H1 (cell line): Measurements from ENCODE around the gene PRKN. TPM values are rescaled to one million over a fixed set of nuclear protein-coding genes. Genes with fewer than 3 reads are reported as not detected.

ENCODE experiments used
- CTCF ChIA-PET: fragments of 300-600 bp; sonication (Branson Sonifier 250); formaldehyde crosslinking; loops from one replicate; lab custom pipeline; 2021; ENCODE audit not compliant: partially characterized antibody; lab: Charles Lee
- POLR2A ChIA-PET: fragments of 300-600 bp; sonication (Branson Sonifier 250); formaldehyde crosslinking; loops from one replicate; lab custom pipeline; 2021; ENCODE audit warnings: inconsistent platforms; ENCODE audit not compliant: partially characterized antibody; lab: Charles Lee
- DNase-seq, 2 experiments: peaks; one replicate each; pipeline versions ENCODE4 v3.0.0 to v3.0.0-alpha.2; 2010 to 2022; ENCODE audit warnings: low spot score in 2 of 2, low read depth in 1 of 2, mixed read lengths in 1 of 2
- FAIRE-seq: peaks from 2 replicates; lab custom pipeline; 2011; peaks lifted over from hg19 to GRCh38; lab: Jason Lieb, UNC
- H2AFZ ChIP-seq: 2 replicates; pipeline ENCODE4 v1.8.1; 2012; ENCODE audit warnings: low read length, inconsistent platforms
- H2AK5ac ChIP-seq: 2 replicates; pipeline ENCODE4 v1.6.1; 2013; ENCODE audit warnings: low read depth, low read length
- H2BK120ac ChIP-seq: replicated peaks from 2 replicates; pipeline ENCODE3; 2013; ENCODE audit warnings: low read depth, low read length, inconsistent platforms
- H2BK12ac ChIP-seq: 2 replicates; pipeline ENCODE4 v1.6.1; 2013; ENCODE audit warnings: low read depth, low read length
- H2BK15ac ChIP-seq: 2 replicates; pipeline ENCODE4 v1.6.1; 2013; ENCODE audit warnings: low read length
- H2BK20ac ChIP-seq: 2 replicates; pipeline ENCODE4 v1.6.1; 2013; ENCODE audit warnings: low read length
- H2BK5ac ChIP-seq: 2 replicates; pipeline ENCODE4 v1.6.1; 2013; ENCODE audit warnings: low read depth, low read length
- H3K14ac ChIP-seq: 2 replicates; pipeline ENCODE4 v1.6.1; 2013; ENCODE audit warnings: inconsistent platforms; ENCODE audit not compliant: insufficient read length
- H3K18ac ChIP-seq: 2 replicates; pipeline ENCODE4 v1.6.1; 2013; ENCODE audit warnings: low read length; ENCODE audit errors: extremely low read depth
- H3K23ac ChIP-seq: 2 replicates; pipeline ENCODE4 v1.6.1; 2013; ENCODE audit warnings: inconsistent platforms; ENCODE audit not compliant: insufficient read length
- H3K23me2 ChIP-seq: 2 replicates; pipeline ENCODE4 v1.6.1; 2013; ENCODE audit warnings: low read depth, low read length
- H3K27ac ChIP-seq: 2 replicates; pipeline ENCODE4 v1.6.1; 2011; ENCODE audit warnings: low read depth, low read length, inconsistent platforms
- H3K27me3 ChIP-seq, 4 experiments: replicated peaks in 1 of 4; 1 replicate in 1 of 4; 2 replicates in 3 of 4; pipeline versions ENCODE4 v1.6.1 to v1.8.1; 2011 to 2013; ENCODE audit warnings: low read length in 3 of 4, mild to moderate bottlenecking in 3 of 4, inconsistent platforms in 2 of 4, mixed read lengths in 2 of 4, moderate library complexity in 1 of 4; ENCODE audit not compliant: control insufficient read depth in 3 of 4, insufficient read depth in 3 of 4; ENCODE audit errors: extremely low read depth in 1 of 4
- H3K36me3 ChIP-seq, 4 experiments: 2 replicates each; pipeline versions ENCODE4 v1.6.1 to v1.8.1; 2011 to 2013; ENCODE audit warnings: mild to moderate bottlenecking in 4 of 4, low read length in 3 of 4, moderate library complexity in 2 of 4, control low read depth in 1 of 4, inconsistent platforms in 1 of 4; ENCODE audit not compliant: insufficient read depth in 4 of 4, control insufficient read depth in 2 of 4
- H3K4ac ChIP-seq: replicated peaks from 2 replicates; pipeline ENCODE3; 2013; ENCODE audit warnings: low read length, low read depth, mixed read lengths, inconsistent platforms; ENCODE audit not compliant: insufficient read length
- H3K4me1 ChIP-seq, 4 experiments: replicated peaks in 1 of 4; 1 replicate in 1 of 4; 2 replicates in 3 of 4; pipeline versions ENCODE4 v1.6.1 to v1.8.1; 2011 to 2013; ENCODE audit warnings: low read length in 3 of 4, inconsistent platforms in 2 of 4, mixed read lengths in 1 of 4; ENCODE audit not compliant: insufficient read depth in 4 of 4, control insufficient read depth in 3 of 4
- H3K4me2 ChIP-seq, 2 experiments: 2 replicates each; pipeline versions ENCODE4 v1.6.1 to v1.8.1; 2011 to 2013; ENCODE audit warnings: low read depth in 2 of 2, low read length in 2 of 2, control low read depth in 1 of 2, inconsistent platforms in 1 of 2, mild to moderate bottlenecking in 1 of 2; ENCODE audit not compliant: insufficient read depth in 1 of 2
- H3K4me3 ChIP-seq, 4 experiments: fragments of 200-600, 300-600 bp in 1 of 4; sonication (generic), shearing (Covaris generic), sonication (Bioruptor Twin) in 1 of 4; 2 replicates each; pipeline versions ENCODE4 v1.5.1 to v1.8.1; 2011 to 2016; ENCODE audit warnings: low read length in 4 of 4, low read depth in 3 of 4, control low read depth in 2 of 4, inconsistent platforms in 2 of 4, mild to moderate bottlenecking in 2 of 4, mixed read lengths in 1 of 4, moderate library complexity in 1 of 4; ENCODE audit not compliant: insufficient read depth in 2 of 4; ENCODE audit errors: extremely low read depth in 1 of 4
- H3K56ac ChIP-seq: replicated peaks from 2 replicates; pipeline ENCODE3; 2013; ENCODE audit warnings: low read depth, mild to moderate bottlenecking, mixed read lengths, low read length, inconsistent platforms; ENCODE audit not compliant: insufficient read length
- H3K79me1 ChIP-seq: 2 replicates; pipeline ENCODE4 v1.6.1; 2013; ENCODE audit warnings: low read depth, low read length, control low read depth
- H3K79me2 ChIP-seq, 2 experiments: 2 replicates each; pipeline versions ENCODE4 v1.6.1 to v1.8.1; 2012 to 2013; ENCODE audit warnings: low read length in 2 of 2, mild to moderate bottlenecking in 2 of 2, inconsistent platforms in 1 of 2; ENCODE audit not compliant: insufficient read depth in 2 of 2, control insufficient read depth in 1 of 2
- H3K9ac ChIP-seq, 4 experiments: replicated peaks in 1 of 4; 1 replicate in 1 of 4; 2 replicates in 3 of 4; pipeline versions ENCODE4 v1.6.1 to v1.8.1; 2011 to 2013; ENCODE audit warnings: low read depth in 3 of 4, low read length in 3 of 4, control low read depth in 2 of 4, mild to moderate bottlenecking in 2 of 4, moderate library complexity in 2 of 4, inconsistent platforms in 1 of 4; ENCODE audit errors: extremely low read depth in 1 of 4
- H3K9me3 ChIP-seq, 2 experiments: 2 replicates each; pipeline versions ENCODE4 v1.6.1 to v1.8.1; 2012 to 2013; ENCODE audit warnings: mild to moderate bottlenecking in 2 of 2, moderate library complexity in 2 of 2, control low read depth in 1 of 2, inconsistent platforms in 1 of 2, low read depth in 1 of 2, low read length in 1 of 2, mixed read lengths in 1 of 2; ENCODE audit not compliant: insufficient read depth in 2 of 2
- H4K20me1 ChIP-seq, 2 experiments: replicated peaks in 1 of 2; 2 replicates each; pipeline versions ENCODE3 to v1.8.1; 2011 to 2013; ENCODE audit warnings: inconsistent platforms in 2 of 2, low read length in 2 of 2, mild to moderate bottlenecking in 1 of 2; ENCODE audit not compliant: insufficient read depth in 2 of 2, control insufficient read depth in 1 of 2
- H4K5ac ChIP-seq: 2 replicates; pipeline ENCODE4 v1.6.1; 2013; ENCODE audit warnings: low read length, low read depth, mixed read lengths, inconsistent platforms; ENCODE audit not compliant: insufficient read length
- H4K8ac ChIP-seq: 2 replicates; pipeline ENCODE4 v1.8.0; 2013; ENCODE audit warnings: mild to moderate bottlenecking, moderate library complexity, low read length, inconsistent platforms; ENCODE audit not compliant: insufficient read depth; ENCODE audit errors: extremely low read depth
- H4K91ac ChIP-seq: replicated peaks from 2 replicates; pipeline ENCODE3; 2013; ENCODE audit warnings: low read length, mixed read lengths, inconsistent platforms; ENCODE audit not compliant: insufficient read length
- CHD2 ChIP-seq: IDR thresholded peaks from 2 replicates; pipeline ENCODE4 v1.6.1; 2012; ENCODE audit warnings: low read length, improper control_type of control experiment
- JUN ChIP-seq: IDR thresholded peaks from 2 replicates; pipeline ENCODE4 v1.6.1; 2011; ENCODE audit warnings: low read depth, mild to moderate bottlenecking, improper control_type of control experiment, low read length
- MAFK ChIP-seq: IDR thresholded peaks from 2 replicates; pipeline ENCODE4 v1.6.1; 2012; ENCODE audit warnings: low read depth, mild to moderate bottlenecking, improper control_type of control experiment, low read length
- POLR2AphosphoS5 ChIP-seq: IDR thresholded peaks from 2 replicates; pipeline ENCODE4 v1.6.1; 2011; ENCODE audit warnings: low read depth, low read length
- RAD21 ChIP-seq, 2 experiments: IDR thresholded peaks in 1 of 2; conservative IDR thresholded peaks in 1 of 2; 2 replicates each; pipeline ENCODE4 v1.6.1; 2011; ENCODE audit warnings: low read depth in 2 of 2, low read length in 2 of 2, improper control_type of control experiment in 1 of 2, inconsistent platforms in 1 of 2, mild to moderate bottlenecking in 1 of 2, moderate library complexity in 1 of 2
- RFX5 ChIP-seq: IDR thresholded peaks from 2 replicates; pipeline ENCODE4 v1.6.1; 2011; ENCODE audit warnings: low read depth, low read length, improper control_type of control experiment, borderline replicate concordance
- SP2 ChIP-seq: IDR thresholded peaks from 2 replicates; pipeline ENCODE4 v1.6.1; 2012; ENCODE audit warnings: mild to moderate bottlenecking, low read length, inconsistent platforms
- SP4 ChIP-seq: IDR thresholded peaks from 2 replicates; pipeline ENCODE4 v1.6.1; 2012; ENCODE audit warnings: low read length, inconsistent platforms
- SUZ12 ChIP-seq: fragments of 200-600 bp; sonication (generic); IDR thresholded peaks from 2 replicates; pipeline ENCODE4 v1.6.1; 2012; ENCODE audit warnings: mild to moderate bottlenecking, inconsistent platforms, low read length, moderate library complexity, mixed read lengths
- TCF12 ChIP-seq: IDR thresholded peaks from 2 replicates; pipeline ENCODE4 v1.6.1; 2011; ENCODE audit warnings: low read depth, mild to moderate bottlenecking, low read length
- WGBS, 2 experiments: shearing (Covaris generic) in 1 of 2; methylation state at CpG; one replicate each; pipeline versions ENCODE4 v1.1.6 to v1.1.7; 2013 to 2015; ENCODE audit warnings: low lambda C conversion rate in 2 of 2, mixed read lengths in 2 of 2, inconsistent platforms in 1 of 2, low coverage in 1 of 2, missing lambda C conversion rate in 1 of 2; ENCODE audit not compliant: insufficient replicate concordance in 2 of 2, insufficient coverage in 1 of 2, insufficient read length in 1 of 2; ENCODE audit errors: extremely low coverage in 1 of 2, missing lambda C conversion rate in 1 of 2; 5-methylcytosine and 5-hydroxymethylcytosine counted together
- polyA plus RNA-seq, 7 experiments: library from polyadenylated mRNA; depleted of rRNA in 3 of 7; stranded (reverse) in 5 of 7; unstranded in 2 of 7; fragments of >200 nt in 5 of 7; fragments of 200-250 nt in 2 of 7; gene quantifications; 1 replicate in 5 of 7; 2 replicates in 1 of 7; 4 replicates in 1 of 7; pipeline versions ENCODE4 v1.2.1 to v1.2.3, GENCODE V29; 2011 to 2013; ENCODE audit warnings: missing spikeins in 2 of 7, mixed read lengths in 2 of 7
- total RNA-seq: library from RNA; stranded (reverse); fragmentation: NEBNext Ultra II Directional; extraction: Animal tissue kit (Norgen Biotek cat#: 25700); gene quantifications from 2 replicates; pipeline ENCODE4 v1.2.1, GENCODE V29; 2021

Gene PRKN
- total and polyA plus RNA-seq, 2 of the 8 experiments (the other 6 are each of a cell fraction or from before 2014, with no cell fraction given), result 0.13 to 0.29 TPM

DNA sequence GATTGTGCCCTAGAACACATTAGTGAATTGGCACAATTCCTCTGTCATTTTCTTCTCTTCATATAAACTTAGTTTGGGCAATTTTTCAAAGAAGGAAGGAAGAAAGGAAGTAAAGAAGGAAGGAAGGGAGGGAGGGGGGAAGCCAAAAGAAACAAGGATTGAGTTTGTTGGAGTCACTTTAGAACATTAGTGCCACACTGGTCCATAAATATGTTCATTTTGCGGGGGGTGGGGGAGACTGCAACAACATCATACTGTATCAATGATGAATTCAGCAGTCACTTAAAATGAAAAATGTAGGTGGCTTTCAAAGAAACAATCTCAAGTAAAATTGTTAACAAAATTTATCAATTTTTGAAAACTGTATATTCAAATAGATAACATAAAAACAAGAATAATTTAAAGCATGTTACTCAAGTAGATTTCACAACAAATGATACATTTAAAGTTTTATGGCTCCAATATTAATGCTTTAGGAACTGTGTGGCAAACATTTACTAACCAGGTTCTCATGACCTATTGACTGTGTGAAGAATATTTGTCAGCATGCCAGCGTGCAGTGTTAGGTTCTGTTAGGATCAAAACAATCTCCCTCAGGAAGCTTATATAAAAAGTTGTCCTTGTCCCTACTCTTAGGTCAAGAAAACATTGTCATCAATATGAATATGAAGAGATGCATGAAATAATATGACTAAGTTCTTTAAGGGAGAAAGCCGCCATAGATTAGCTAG is 1245.6 kb downstream of the PRKN start:
- 83% methylated on average over 3 of the region's 3 CpGs; no CpG with 5 or more reads in 1 of the 2 experiments for WGBS, 2 experiments

More for the DNA sequence above, 1245.6 kb downstream of the PRKN start:
- Histone ChIP-seq H2BK15ac (no peak overlapping the region), H4K5ac (no peak overlapping the region), H3K4me1 (no peaks in the 10 kb centered on the region; a peak in 1 of 7 replicates), H3K14ac (no peak overlapping the region), H3K36me3 (no peaks in the 10 kb centered on the region), H3K4me3 (no peak overlapping the region), H3K9ac (no peak overlapping the region), H2BK20ac (no peak overlapping the region), H4K8ac (no peak overlapping the region), H2AK5ac (no peak overlapping the region), H2AFZ (no peak overlapping the region), H2BK5ac (no peak overlapping the region), H3K23me2 (no peaks in the 10 kb centered on the region), H3K23ac (no peak overlapping the region), H3K4ac (no peak overlapping the region), H3K18ac (no peak overlapping the region), H3K79me1 (no peaks in the 10 kb centered on the region), H2BK120ac (no peak overlapping the region), H3K9me3 (no peaks in the 10 kb centered on the region), H3K27me3 (no peaks in the 10 kb centered on the region), H2BK12ac (no peak overlapping the region), H3K27ac (no peak overlapping the region), H3K56ac (no peak overlapping the region), H3K79me2 (no peaks in the 10 kb centered on the region), H4K91ac (no peak overlapping the region), H3K4me2 (no peak overlapping the region), H4K20me1 (no peaks in the 10 kb centered on the region)
- no peak for TF ChIP-seq CHD2
- TF ChIP-seq SP4, result no peak
- TF ChIP-seq MAFK, result no peak
- no peak for TF ChIP-seq SUZ12
- no peak for TF ChIP-seq RFX5
- TF ChIP-seq JUN, result no peak
- no peak for TF ChIP-seq RAD21 (IDR thresholded peaks at IDR 0.05 in 1 of 2, conservative IDR thresholded peaks at IDR 0.05 in 1 of 2; ENCODE audit: low read depth in 2 of 2, low read length in 2 of 2)
- TF ChIP-seq SP2, result no peak
- no peak for TF ChIP-seq POLR2AphosphoS5
- no peak for TF ChIP-seq TCF12
- ChIA-PET POLR2A (no interaction called here), CTCF (interaction anchor here (0.7 to 2.0 kb wide), 5 partner anchors 11 to 64 kb away, joined by 3 to 5 read pairs (median 4); no protein-coding TSS in a partner anchor)
- FAIRE-seq (no peak), DNase-seq (no peak)
